Pancreas (tissue), 10 donors: ENCODE measurements around the gene NFILZ. TPM values are rescaled to one million over a fixed set of nuclear protein-coding genes. Genes with fewer than 3 reads are reported as not detected.
"Not testable (repeated sequence)": the region's sequence is repeated elsewhere in the genome, so short reads cannot be mapped to it uniquely, and the experiment has no call there.

Experiments used
- ATAC-seq, 4 donors: fragments of 200-7000 bp; cut with Tn5 transposase; one replicate each; pipeline versions ENCODE4 v1.8.0 to v1.9.1; 2020; ENCODE audit warnings: mild to moderate bottlenecking in 4 of 4, moderate library complexity in 4 of 4
- DNase-seq, 6 donors: peaks; one replicate each; pipeline ENCODE4 v3.0.0-alpha.2; 2020
- FAIRE-seq: peaks from 2 replicates; lab custom pipeline; 2012; peaks lifted over from hg19 to GRCh38; lab: Jason Lieb, UNC
- H3K27ac ChIP-seq, 4 donors: fragments of 200-600 bp; sonication (generic); 1 replicate in 3 of 4; 2 replicates in 1 of 4; pipeline versions ENCODE4 v1.5.0 to v1.8.0; 2020
- H3K27me3 ChIP-seq, 4 donors: fragments of 200-600 bp; one replicate each; pipeline ENCODE4 v1.8.0; 2021
- H3K36me3 ChIP-seq, 3 donors: fragments of 200-600 bp; sonication (generic) in 1 of 3; one replicate each; pipeline versions ENCODE4 v1.5.0 to v1.8.0; 2020 to 2021
- H3K4me1 ChIP-seq, 3 donors: fragments of 200-600 bp; one replicate each; pipeline ENCODE4 v1.8.0; 2021
- H3K4me3 ChIP-seq, 4 donors: fragments of 200-600 bp; sonication (generic) in 2 of 4; one replicate each; pipeline versions ENCODE4 v1.5.0 to v1.8.0; 2020 to 2021
- H3K9me3 ChIP-seq, 4 donors: fragments of 200-600 bp; one replicate each; pipeline ENCODE4 v1.8.0; 2021
- CTCF ChIP-seq, 4 donors: fragments of 200-600 bp; sonication (generic) in 3 of 4; IDR thresholded peaks; one replicate each; pipeline versions ENCODE4 v1.5.0 to v1.8.0; 2021; ENCODE audit warnings: antibody characterized with exemption in 4 of 4
- WGBS, 2 donors: extraction: QIAGEN DNeasy Blood & Tissue Kit; methylation state at CpG; one replicate each; pipeline ENCODE4 v1.1.7; 2013; 5-methylcytosine and 5-hydroxymethylcytosine counted together
- intact Hi-C, 3 donors: fragments of 100-400 bp; cut with DNase I; formaldehyde crosslinking; loops; one replicate each; pipeline versions ENCODE4 v1.11.1 to v1.14.2; 2022
- polyA plus RNA-seq, 2 donors: library from polyadenylated mRNA; stranded (reverse); fragments of 200-250 nt; gene quantifications; one replicate each; pipeline ENCODE4 v1.2.3, GENCODE V29; 2013
- total RNA-seq, 6 donors: library from RNA; stranded (reverse); fragmentation: NEBNext Ultra II Directional in 4 of 6; extraction: Animal tissue kit (Norgen Biotek cat#: 25700) in 4 of 6; gene quantifications; one replicate each; pipeline versions ENCODE4 v1.2.1 to v1.2.4, GENCODE V29; 2021 to 2023
- donor health status: healthy with polysubstance abuse.
- donor health status: DM: no; HTN: no; CAD: no; lungs with moderate emphysema.
- donor health status: DM: no; HTN: no; CAD: no.
- donor health status: control.
- donor health status: control.
- donor health status: Bipolar disorder and iron deficiency.
- donor health status: DM: yes; HTN: yes; CAD: no.
- donor health status: DM: no; HTN: no; CAD: no.
- donor health status: DM: no; HTN: no; CAD: no.
- donor health status: DM: yes; HTN: yes; CAD: no.

NFILZ gene
- total and polyA plus RNA-seq, 8 donors, result not detected

- no peak for TF ChIP-seq CTCF (IDR thresholded peaks at IDR 0.05)
- Histone ChIP-seq H3K27ac (no peak overlapping the region), H3K9me3 (no peaks in the 10 kb centered on the region), H3K4me3 (no peak overlapping the region), H3K36me3 (no peaks in the 10 kb centered on the region), H3K4me1 (no peaks in the 10 kb centered on the region), H3K27me3 (no peaks in the 10 kb centered on the region)
- DNase-seq (no peak), ATAC-seq (no peak), FAIRE-seq (no peak)
- intact Hi-C loops, result no loop called here
- 52 to 56% methylated on average over 8 of the region's 8 CpGs for WGBS, 2 donors
These were observed 3.6 kb upstream of the NFILZ start for GRCh38 chr19:8626842-8627241.

- ATAC-seq (no peak), DNase-seq (no peak), FAIRE-seq (no peak)
- intact Hi-C loops, result no loop called here
- no peak for TF ChIP-seq CTCF (IDR thresholded peaks at IDR 0.05)
- 55 to 73% methylated on average over 2 of the region's 2 CpGs for WGBS, 2 donors
- no peaks in the 10 kb centered on the region for H3K4me1 ChIP-seq
- no peak overlapping the region for H3K4me3 ChIP-seq
- H3K27me3 ChIP-seq, result no peaks in the 10 kb centered on the region
- H3K27ac ChIP-seq, result no peak overlapping the region
- no peaks in the 10 kb centered on the region for H3K36me3 ChIP-seq
- no peaks in the 10 kb centered on the region for H3K9me3 ChIP-seq
These were observed 1.2 kb upstream of the NFILZ start for GRCh38 chr19:8629184-8629583.

GRCh38 chr19:8630796-8631424 is 477 bp downstream of the NFILZ start:
- H3K36me3 ChIP-seq, result no peaks in the 10 kb centered on the region
- H3K27ac ChIP-seq, result peak overlapping the region; percentile 45 to 73 (median 64)
- intact Hi-C loops, result no loop called here
- H3K4me1 ChIP-seq, result no peaks in the 10 kb centered on the region
- FAIRE-seq (no peak), ATAC-seq (peak in 1 of 4 donors; percentile 51), DNase-seq (no peak)
- TF ChIP-seq CTCF (IDR thresholded peaks at IDR 0.05), result no peak
- WGBS, 2 donors, result 26 to 31% methylated on average over 6 of the region's 6 CpGs
- H3K4me3 ChIP-seq, result no peak overlapping the region
- H3K9me3 ChIP-seq, result no peaks in the 10 kb centered on the region
- H3K27me3 ChIP-seq, result no peaks in the 10 kb centered on the region

GRCh38 chr19:8631425-8631819 is 989 bp downstream of the NFILZ start:
- Histone ChIP-seq H3K4me1 (no peaks in the 10 kb centered on the region), H3K36me3 (no peaks in the 10 kb centered on the region), H3K27me3 (no peaks in the 10 kb centered on the region), H3K4me3 (no peak overlapping the region), H3K9me3 (no peaks in the 10 kb centered on the region), H3K27ac (peak overlapping the region; percentile 45 to 73 (median 64))
- intact Hi-C loops, result no loop called here
- no peak for FAIRE-seq
- 16% methylated on average over 11 of the region's 11 CpGs for WGBS, 2 donors
- no peak for TF ChIP-seq CTCF (IDR thresholded peaks at IDR 0.05)
- peak in 5 of 6 donors; percentile 55 to 67 (median 65) for DNase-seq
- ATAC-seq, result peak; percentile 81 to 93 (median 89)

- TF ChIP-seq CTCF (IDR thresholded peaks at IDR 0.05), result no peak
- Histone ChIP-seq H3K27me3 (no peaks in the 10 kb centered on the region), H3K9me3 (no peaks in the 10 kb centered on the region), H3K36me3 (no peaks in the 10 kb centered on the region), H3K4me1 (no peaks in the 10 kb centered on the region), H3K27ac (no peak overlapping the region), H3K4me3 (no peak overlapping the region)
- no peak for ATAC-seq
- no peak for DNase-seq
- no peak for FAIRE-seq
- WGBS, 2 donors, result 68 to 78% methylated on average over 8 of the region's 8 CpGs
- intact Hi-C loops, result no loop called here
These were observed 5.0 kb downstream of the NFILZ start for GRCh38 chr19:8635422-8635821.

- intact Hi-C loops, FAIRE-seq, H3K4me3 ChIP-seq, H3K36me3 ChIP-seq, H3K27me3 ChIP-seq, H3K27ac ChIP-seq, H3K4me1 ChIP-seq, H3K9me3 ChIP-seq, DNase-seq, ATAC-seq: not testable (repeated sequence)
- 70 to 77% methylated on average over 4 of the region's 4 CpGs for WGBS, 2 donors
These were observed 6.6 kb downstream of the NFILZ start for GRCh38 chr19:8637070-8637469.
